Cardiac muscle cell (in vitro differentiated cells and primary cell): ENCODE measurements around the gene TAF11L14. TPM values are rescaled to one million over a fixed set of nuclear protein-coding genes. Genes with fewer than 3 reads are reported as not detected.
"Not testable (repeated sequence)": the region's sequence is repeated elsewhere in the genome, so short reads cannot be mapped to it uniquely, and the experiment has no call there.

Source experiments
- DNase-seq, 2 donors: peaks; one replicate each; pipeline versions ENCODE4 v3.0.0 to v3.0.0-alpha.2; 2010 to 2017; ENCODE audit warnings: low read depth in 1 of 2, low spot score in 1 of 2
- H3K27ac ChIP-seq: fragments of 200-600 bp; sonication (generic); 2 replicates; pipeline ENCODE4 v1.5.1; 2016
- H3K27me3 ChIP-seq: fragments of 200-600 bp; sonication (generic); 2 replicates; pipeline ENCODE4 v1.6.0; 2016; ENCODE audit warnings: control low read depth
- H3K36me3 ChIP-seq: fragments of 200-600 bp; sonication (generic); 2 replicates; pipeline ENCODE4 v1.5.1; 2016; ENCODE audit warnings: control low read depth
- H3K4me1 ChIP-seq: fragments of 200-600 bp; sonication (generic); 2 replicates; pipeline ENCODE4 v1.8.1; 2017; ENCODE audit warnings: low read depth, mild to moderate bottlenecking, mixed run types
- H3K4me3 ChIP-seq: fragments of 200-600 bp; sonication (generic); 2 replicates; pipeline ENCODE4 v1.5.1; 2016; ENCODE audit warnings: mild to moderate bottlenecking
- H3K9me3 ChIP-seq: fragments of 200-600 bp; sonication (generic); 2 replicates; pipeline ENCODE4 v1.5.1; 2017; ENCODE audit warnings: low read depth, mild to moderate bottlenecking, control low read depth
- polyA plus RNA-seq: library from polyadenylated mRNA; unstranded; fragments of >200 nt; fragmentation: Nextera tagmentation; extraction: Ambion mirVana; gene quantifications from 2 replicates; pipeline ENCODE4 v1.2.1, GENCODE V29; 2016
- total RNA-seq: library from RNA; depleted of rRNA; stranded (reverse); fragments of >200 nt; gene quantifications from 2 replicates; pipeline ENCODE4 v1.2.3, GENCODE V29; 2016
- TF ChIP-seq, protein P1 (sequence below): IDR thresholded peaks from 2 replicates; pipeline ENCODE4 v1.5.1; 2012; ENCODE audit warnings: low read depth, mild to moderate bottlenecking, low read length

Gene TAF11L14
- total RNA-seq (not detected in 2 replicates), polyA plus RNA-seq (not detected in 2 replicates)

DNA sequence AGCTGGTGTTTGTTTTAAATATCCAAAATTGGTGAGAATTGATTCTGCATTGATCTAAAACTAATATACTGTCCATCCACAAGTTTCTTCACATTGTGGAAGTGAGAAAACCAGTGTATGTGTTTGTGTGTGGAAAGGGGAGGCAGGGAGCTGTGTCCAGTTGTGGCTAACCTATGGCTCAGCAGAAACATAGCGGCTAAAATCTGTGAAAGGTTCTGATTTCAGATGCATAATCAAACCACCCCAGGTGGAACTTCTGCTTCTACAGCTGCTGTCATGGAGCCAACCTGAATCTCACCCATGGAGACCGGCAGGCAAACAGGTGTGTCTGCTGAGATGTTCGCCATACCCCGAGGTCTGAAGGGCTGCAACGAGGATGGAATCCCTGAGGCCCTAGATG lies at the start of gene TAF11L14:
Gene TAF11L14 (plus strand): TSS at position 301 of the 400 bp plus-strand sequence.
- Histone ChIP-seq H3K4me1 (no peaks in the 10 kb centered on the region), H3K9me3 (no peaks in the 10 kb centered on the region)
- TF ChIP-seq, protein P1, sequence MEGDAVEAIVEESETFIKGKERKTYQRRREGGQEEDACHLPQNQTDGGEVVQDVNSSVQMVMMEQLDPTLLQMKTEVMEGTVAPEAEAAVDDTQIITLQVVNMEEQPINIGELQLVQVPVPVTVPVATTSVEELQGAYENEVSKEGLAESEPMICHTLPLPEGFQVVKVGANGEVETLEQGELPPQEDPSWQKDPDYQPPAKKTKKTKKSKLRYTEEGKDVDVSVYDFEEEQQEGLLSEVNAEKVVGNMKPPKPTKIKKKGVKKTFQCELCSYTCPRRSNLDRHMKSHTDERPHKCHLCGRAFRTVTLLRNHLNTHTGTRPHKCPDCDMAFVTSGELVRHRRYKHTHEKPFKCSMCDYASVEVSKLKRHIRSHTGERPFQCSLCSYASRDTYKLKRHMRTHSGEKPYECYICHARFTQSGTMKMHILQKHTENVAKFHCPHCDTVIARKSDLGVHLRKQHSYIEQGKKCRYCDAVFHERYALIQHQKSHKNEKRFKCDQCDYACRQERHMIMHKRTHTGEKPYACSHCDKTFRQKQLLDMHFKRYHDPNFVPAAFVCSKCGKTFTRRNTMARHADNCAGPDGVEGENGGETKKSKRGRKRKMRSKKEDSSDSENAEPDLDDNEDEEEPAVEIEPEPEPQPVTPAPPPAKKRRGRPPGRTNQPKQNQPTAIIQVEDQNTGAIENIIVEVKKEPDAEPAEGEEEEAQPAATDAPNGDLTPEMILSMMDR: no peak

DNA sequence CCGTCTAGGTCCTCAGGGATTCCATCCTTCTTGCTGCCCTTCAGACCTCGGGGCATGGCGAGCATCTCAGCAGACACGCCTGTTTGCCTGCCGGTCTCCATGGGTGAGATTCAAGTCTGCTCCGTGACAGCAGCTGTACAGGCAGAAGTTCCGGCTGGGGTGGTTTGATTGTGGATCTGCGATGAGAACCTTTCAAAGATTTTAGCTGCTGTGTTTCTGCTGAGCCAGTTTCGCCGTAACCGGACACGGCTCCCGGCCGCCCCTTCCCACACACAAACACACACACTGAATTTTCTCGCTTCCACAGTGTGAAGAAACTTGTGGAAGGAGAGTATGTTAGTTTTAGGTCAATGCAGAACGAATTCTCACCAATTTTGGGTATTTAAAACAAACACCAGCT lies 48.6 kb upstream of the TAF11L14 start, which contains the start of gene TAF11L7:
Gene TAF11L7 (minus strand): TSS at position 101 of the 400 bp plus-strand sequence.
- not testable (repeated sequence) for H3K4me3 ChIP-seq, H3K27me3 ChIP-seq, H3K4me1 ChIP-seq, H3K27ac ChIP-seq, H3K36me3 ChIP-seq, H3K9me3 ChIP-seq, DNase-seq

More for the DNA sequence above, at the start of gene TAF11L14:
- no peak within 1 kb of the TSS for H3K4me3 ChIP-seq
- DNase-seq: no peak
- H3K27ac ChIP-seq: no peak within 1 kb of the TSS
- no peaks in the 10 kb centered on the region for H3K27me3 ChIP-seq
- H3K36me3 ChIP-seq: no peaks in the 10 kb centered on the region

DNA sequence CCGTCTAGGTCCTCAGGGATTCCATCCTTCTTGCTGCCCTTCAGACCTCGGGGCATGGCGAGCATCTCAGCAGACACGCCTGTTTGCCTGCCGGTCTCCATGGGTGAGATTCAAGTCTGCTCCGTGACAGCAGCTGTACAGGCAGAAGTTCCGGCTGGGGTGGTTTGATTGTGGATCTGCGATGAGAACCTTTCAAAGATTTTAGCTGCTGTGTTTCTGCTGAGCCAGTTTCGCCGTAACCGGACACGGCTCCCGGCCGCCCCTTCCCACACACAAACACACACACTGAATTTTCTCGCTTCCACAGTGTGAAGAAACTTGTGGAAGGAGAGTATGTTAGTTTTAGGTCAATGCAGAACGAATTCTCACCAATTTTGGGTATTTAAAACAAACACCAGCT lies 43.4 kb upstream of the TAF11L14 start, which contains the start of gene TAF11L8:
Gene TAF11L8 (minus strand): TSS at position 101 of the 400 bp plus-strand sequence.
- H3K27ac ChIP-seq, H3K27me3 ChIP-seq, H3K9me3 ChIP-seq, H3K36me3 ChIP-seq, H3K4me3 ChIP-seq, DNase-seq, H3K4me1 ChIP-seq: not testable (repeated sequence)

DNA sequence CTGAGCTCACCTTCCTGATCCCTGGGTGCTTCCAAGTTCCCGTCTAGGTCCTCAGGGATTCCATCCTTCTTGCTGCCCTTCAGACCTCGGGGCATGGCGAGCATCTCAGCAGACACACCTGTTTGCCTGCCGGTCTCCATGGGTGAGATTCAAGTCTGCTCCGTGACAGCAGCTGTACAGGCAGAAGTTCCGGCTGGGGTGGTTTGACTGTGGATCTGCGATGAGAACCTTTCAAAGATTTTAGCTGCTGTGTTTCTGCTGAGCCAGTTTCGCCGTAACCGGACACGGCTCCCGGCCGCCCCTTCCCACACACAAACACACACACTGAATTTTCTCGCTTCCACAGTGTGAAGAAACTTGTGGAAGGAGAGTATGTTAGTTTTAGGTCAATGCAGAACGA lies 40.0 kb upstream of the TAF11L14 start, which contains the start of gene TAF11L9:
Gene TAF11L9 (minus strand): TSS at position 140 of the 400 bp plus-strand sequence.
- H3K9me3 ChIP-seq, H3K4me3 ChIP-seq, DNase-seq: not testable (repeated sequence)

DNA sequence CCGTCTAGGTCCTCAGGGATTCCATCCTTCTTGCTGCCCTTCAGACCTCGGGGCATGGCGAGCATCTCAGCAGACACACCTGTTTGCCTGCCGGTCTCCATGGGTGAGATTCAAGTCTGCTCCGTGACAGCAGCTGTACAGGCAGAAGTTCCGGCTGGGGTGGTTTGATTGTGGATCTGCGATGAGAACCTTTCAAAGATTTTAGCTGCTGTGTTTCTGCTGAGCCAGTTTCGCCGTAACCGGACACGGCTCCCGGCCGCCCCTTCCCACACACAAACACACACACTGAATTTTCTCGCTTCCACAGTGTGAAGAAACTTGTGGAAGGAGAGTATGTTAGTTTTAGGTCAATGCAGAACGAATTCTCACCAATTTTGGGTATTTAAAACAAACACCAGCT lies 36.5 kb upstream of the TAF11L14 start, which contains the start of gene TAF11L10:
Gene TAF11L10 (minus strand): TSS at position 101 of the 400 bp plus-strand sequence.
- H3K27me3 ChIP-seq, H3K27ac ChIP-seq, DNase-seq, H3K36me3 ChIP-seq, H3K4me1 ChIP-seq, H3K4me3 ChIP-seq, H3K9me3 ChIP-seq: not testable (repeated sequence)

More for the DNA sequence above, 40.0 kb upstream of the TAF11L14 start, which contains the start of gene TAF11L9:
- not testable (repeated sequence) for H3K27me3 ChIP-seq, H3K27ac ChIP-seq, H3K36me3 ChIP-seq, H3K4me1 ChIP-seq

DNA sequence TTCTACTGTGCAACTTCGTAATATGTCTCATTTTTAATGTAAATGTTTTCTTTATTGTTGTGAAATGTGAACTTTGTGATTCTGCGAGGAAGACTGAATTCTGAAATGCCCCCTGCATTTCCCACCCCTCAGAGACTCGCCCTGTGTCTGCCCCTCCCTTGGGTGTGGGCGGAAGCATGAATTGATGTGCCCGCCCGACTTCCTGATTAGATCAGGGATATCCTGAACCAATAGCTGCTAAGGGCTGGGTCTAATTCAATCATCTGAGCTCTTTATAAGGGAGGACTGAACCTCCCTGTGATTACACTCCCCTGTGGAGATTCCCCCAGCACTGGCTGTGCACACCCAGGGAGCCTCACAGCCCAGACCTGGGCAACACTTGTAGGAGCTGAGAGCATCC lies 30.4 kb upstream of the TAF11L14 start, which contains the start of gene TAF11L11:
Gene TAF11L11 (plus strand): TSS at position 304 of the 400 bp plus-strand sequence.
- H3K9me3 ChIP-seq, DNase-seq, H3K27me3 ChIP-seq, H3K27ac ChIP-seq, H3K4me1 ChIP-seq, H3K4me3 ChIP-seq, H3K36me3 ChIP-seq: not testable (repeated sequence)

DNA sequence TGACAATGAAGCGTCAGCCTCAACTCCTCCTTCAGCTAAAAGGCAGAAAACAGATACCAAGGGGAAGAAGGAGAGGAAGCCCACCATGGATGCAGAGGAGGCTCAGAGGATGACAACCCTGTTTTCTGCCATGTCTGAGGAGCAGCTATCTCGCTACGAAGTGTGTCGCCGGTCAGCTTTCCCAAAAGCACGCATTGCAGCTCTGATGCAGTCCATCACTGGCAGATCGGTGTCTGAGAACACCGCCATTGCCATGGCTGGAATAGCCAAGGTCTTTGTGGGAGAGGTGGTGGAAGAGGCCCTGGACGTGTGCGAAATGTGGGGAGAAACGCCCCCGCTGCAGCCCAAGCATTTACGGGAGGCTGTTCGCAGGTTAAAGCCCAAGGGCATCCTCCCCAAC lies 29.3 kb upstream of the TAF11L14 start:
- H3K4me3 ChIP-seq: no peak overlapping the region
- no peak for DNase-seq
- no peaks in the 10 kb centered on the region for H3K36me3 ChIP-seq
- TF ChIP-seq, protein P1: no peak
- no peak overlapping the region for H3K27ac ChIP-seq
- no peaks in the 10 kb centered on the region for H3K9me3 ChIP-seq
- no peaks in the 10 kb centered on the region for H3K27me3 ChIP-seq
- no peaks in the 10 kb centered on the region for H3K4me1 ChIP-seq

DNA sequence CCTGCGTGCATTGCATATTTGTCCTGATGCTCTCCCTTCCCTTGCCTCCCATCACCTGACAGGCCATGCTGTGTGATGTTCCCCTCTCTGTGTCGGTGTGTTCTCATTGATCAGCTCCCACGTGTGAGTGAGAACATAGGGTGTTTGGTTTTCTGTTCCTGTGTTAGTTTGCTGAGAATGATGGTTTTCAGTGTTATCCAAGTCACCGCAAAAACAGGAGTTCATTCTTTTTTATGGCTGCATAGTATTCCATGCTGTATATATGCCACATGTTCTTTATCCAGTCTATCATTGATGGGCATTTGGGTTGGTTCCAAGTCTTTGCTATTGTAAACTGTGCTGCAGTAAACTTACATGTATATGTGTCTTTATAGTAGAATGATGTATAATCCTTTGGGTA lies 26.8 kb upstream of the TAF11L14 start:
- H3K27ac ChIP-seq, H3K36me3 ChIP-seq, H3K4me1 ChIP-seq, H3K4me3 ChIP-seq, DNase-seq, H3K27me3 ChIP-seq, H3K9me3 ChIP-seq: not testable (repeated sequence)

DNA sequence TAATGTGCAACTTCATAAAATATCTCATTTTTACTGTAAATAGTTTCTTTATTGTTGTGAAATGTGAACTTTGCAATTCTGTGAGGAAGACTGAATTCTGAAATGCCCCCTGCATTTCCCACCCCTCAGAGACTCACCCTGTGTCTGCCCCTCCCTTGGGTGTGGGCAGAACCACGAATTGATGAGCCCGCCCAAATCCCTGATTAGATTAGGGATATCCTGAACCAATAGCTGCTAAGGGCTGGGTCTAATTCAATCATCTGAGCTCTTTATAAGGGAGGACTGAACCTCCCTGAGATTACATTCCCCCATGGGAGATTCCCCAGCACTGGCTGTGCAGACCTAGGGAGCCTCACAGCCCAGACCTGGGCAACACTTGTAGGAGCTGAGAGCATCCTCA lies 24.2 kb upstream of the TAF11L14 start, which contains the start of gene TAF11L12:
Gene TAF11L12 (plus strand): TSS at position 301 of the 400 bp plus-strand sequence.
- H3K27ac ChIP-seq, DNase-seq, H3K36me3 ChIP-seq, H3K4me3 ChIP-seq, H3K27me3 ChIP-seq, H3K4me1 ChIP-seq, H3K9me3 ChIP-seq: not testable (repeated sequence)
